Gastrocnemius medialis (tissue), 4 donors: ENCODE results near the gene SFT2D3.

Experiments used
- CTCF ChIP-seq, 5 experiments: fragments of 450-650 bp in 3 of 5; fragments of 200-600 bp in 2 of 5; sonication (generic) in 2 of 5; IDR thresholded peaks in 4 of 5; conservative IDR thresholded peaks in 1 of 5; 1 replicate in 4 of 5; 2 replicates in 1 of 5; pipeline ENCODE4 v1.5.1; 2016 to 2019; ENCODE audit warnings: antibody characterized with exemption in 5 of 5, mild to moderate bottlenecking in 3 of 5, moderate library complexity in 3 of 5
- POLR2A ChIP-seq, 2 donors: fragments of 450-650 bp; IDR thresholded peaks; one replicate each; pipeline ENCODE4 v1.6.1; 2017; ENCODE audit warnings: antibody characterized with exemption in 2 of 2, mild to moderate bottlenecking in 2 of 2, moderate library complexity in 2 of 2

GRCh38 chr2:127678991-127679390, 22.3 kb upstream of the SFT2D3 start:
- TF ChIP-seq CTCF (IDR thresholded peaks at IDR 0.05 in 4 of 5, conservative IDR thresholded peaks at IDR 0.05 in 1 of 5) (no peak), POLR2A (IDR thresholded peaks at IDR 0.05) (no peak)
